HG02943 (cell line): ENCODE results near the gene IQCK.
"Not testable (repeated sequence)": the region's sequence is repeated elsewhere in the genome, so short reads cannot be mapped to it uniquely, and the experiment has no call there.

Source experiments
- ATAC-seq: cut with Tn5 transposase; IDR thresholded peaks from one replicate; pipeline ENCODE4 v1.9.1; 2021; ENCODE audit warnings: mild to moderate bottlenecking, low read depth, moderate library complexity; ENCODE audit not compliant: unreplicated experiment

Gene IQCK

GRCh38 chr16:19717741-19718623 lies at the start of gene IQCK, which contains the start of gene KNOP1:
Gene IQCK (plus strand): TSS chr16:19718271. CDS start chr16:19718307, 36 bp downstream.
Gene KNOP1 (minus strand): TSS chr16:19718227. CDS start chr16:19715035, 3,192 bp downstream.
- ATAC-seq: peak; percentile 83

GRCh38 chr16:19672378-19672777 lies 45.7 kb upstream of the IQCK start:
- ATAC-seq: no peak

GRCh38 chr16:19674485-19674884 lies 43.6 kb upstream of the IQCK start:
- ATAC-seq: no peak

- ATAC-seq: no peak
Observed at GRCh38 chr16:19677402-19677801, 40.7 kb upstream of the IQCK start.

GRCh38 chr16:19678804-19679203 lies 39.3 kb upstream of the IQCK start:
- no peak for ATAC-seq

GRCh38 chr16:19679281-19679680 lies 38.8 kb upstream of the IQCK start:
- not testable (repeated sequence) for ATAC-seq

- ATAC-seq: no peak
Observed at GRCh38 chr16:19680881-19681340, 37.2 kb upstream of the IQCK start.

GRCh38 chr16:19681637-19682036 lies 36.4 kb upstream of the IQCK start:
- no peak for ATAC-seq

- ATAC-seq: no peak
Observed at GRCh38 chr16:19683453-19684236, 34.4 kb upstream of the IQCK start.

- ATAC-seq: no peak
Observed at GRCh38 chr16:19685176-19685575, 32.9 kb upstream of the IQCK start.

- no peak for ATAC-seq
Observed at GRCh38 chr16:19687279-19687678, 30.8 kb upstream of the IQCK start.

GRCh38 chr16:19688396-19689024 lies 29.6 kb upstream of the IQCK start:
- no peak for ATAC-seq

- ATAC-seq: no peak
Observed at GRCh38 chr16:19689342-19689741, 28.7 kb upstream of the IQCK start.

- ATAC-seq: no peak
Observed at GRCh38 chr16:19690196-19690595, 27.9 kb upstream of the IQCK start.

GRCh38 chr16:19691161-19691711 lies 26.8 kb upstream of the IQCK start:
- ATAC-seq: no peak

GRCh38 chr16:19694989-19695388 lies 23.1 kb upstream of the IQCK start:
- no peak for ATAC-seq

- no peak for ATAC-seq
Observed at GRCh38 chr16:19696328-19696727, 21.7 kb upstream of the IQCK start.

- no peak for ATAC-seq
Observed at GRCh38 chr16:19696961-19697360, 21.1 kb upstream of the IQCK start.

GRCh38 chr16:19697756-19698318 lies 20.2 kb upstream of the IQCK start:
- no peak for ATAC-seq
